ENCODE measurements around the gene SPDYE4.

The SPDYE4 gene

GRCh38 chr17:8741771-8742170 is 16.6 kb downstream of the SPDYE4 start:
- H3K4me3 ChIP-seq (ENCODE audit: low read depth, low read length), result no peak overlapping the region
- TF ChIP-seq CTCF (conservative IDR thresholded peaks at IDR 0.05; ENCODE audit: low read depth, low read length), result no peak
- DNase-seq (ENCODE audit: low read depth), result no peak

GRCh38 chr17:8741366-8741765 is 17.0 kb downstream of the SPDYE4 start:
- no peak overlapping the region for H3K4me3 ChIP-seq (ENCODE audit: low read depth, low read length)
- DNase-seq (ENCODE audit: low read depth), result no peak
- no peak for TF ChIP-seq CTCF (conservative IDR thresholded peaks at IDR 0.05; ENCODE audit: low read depth, low read length)

- no peak for DNase-seq (ENCODE audit: low read depth)
- no peak for TF ChIP-seq CTCF (conservative IDR thresholded peaks at IDR 0.05; ENCODE audit: low read depth, low read length)
- H3K4me3 ChIP-seq (ENCODE audit: low read depth, low read length), result no peak overlapping the region
Measured at GRCh38 chr17:8740486-8740885, 17.9 kb downstream of the SPDYE4 start.

- DNase-seq (ENCODE audit: low read depth), result no peak
- no peak for TF ChIP-seq CTCF (conservative IDR thresholded peaks at IDR 0.05; ENCODE audit: low read depth, low read length)
- no peak overlapping the region for H3K4me3 ChIP-seq (ENCODE audit: low read depth, low read length)
Measured at GRCh38 chr17:8739097-8739496, 19.2 kb downstream of the SPDYE4 start.

GRCh38 chr17:8736796-8737195 is 21.6 kb downstream of the SPDYE4 start:
- DNase-seq (ENCODE audit: low read depth), result no peak
- no peak overlapping the region for H3K4me3 ChIP-seq (ENCODE audit: low read depth, low read length)
- no peak for TF ChIP-seq CTCF (conservative IDR thresholded peaks at IDR 0.05; ENCODE audit: low read depth, low read length)

GRCh38 chr17:8736362-8736761 is 22.0 kb downstream of the SPDYE4 start:
- H3K4me3 ChIP-seq (ENCODE audit: low read depth, low read length), result no peak overlapping the region
- TF ChIP-seq CTCF (conservative IDR thresholded peaks at IDR 0.05; ENCODE audit: low read depth, low read length), result no peak
- no peak for DNase-seq (ENCODE audit: low read depth)

- no peak for DNase-seq (ENCODE audit: low read depth)
- TF ChIP-seq CTCF (conservative IDR thresholded peaks at IDR 0.05; ENCODE audit: low read depth, low read length), result no peak
Measured at GRCh38 chr17:8735336-8735939, 22.9 kb downstream of the SPDYE4 start.

More at GRCh38 chr17:8735336-8735939, 22.9 kb downstream of the SPDYE4 start:
- no peak overlapping the region for H3K4me3 ChIP-seq (ENCODE audit: low read depth, low read length)

Measured in choroid plexus epithelial cell (primary cell).